Mononuclear cell (primary cell): ENCODE data around the gene SKIL. TPM values are rescaled to one million over a fixed set of nuclear protein-coding genes. Genes with fewer than 3 reads are reported as not detected.

Experiments used
- H3K27me3 ChIP-seq: 2 replicates; pipeline ENCODE4 v1.6.0; 2011; ENCODE audit warnings: low read length, control low read depth; ENCODE audit not compliant: insufficient read depth
- H3K4me1 ChIP-seq: 2 replicates; pipeline ENCODE4 v1.5.1; 2011; ENCODE audit warnings: mild to moderate bottlenecking, low read length, control low read depth; ENCODE audit not compliant: insufficient read depth
- H3K4me3 ChIP-seq: 2 replicates; pipeline ENCODE4 v1.5.1; 2011; ENCODE audit warnings: mild to moderate bottlenecking, low read length, moderate library complexity
- H3K9me3 ChIP-seq: 2 replicates; pipeline ENCODE4 v1.5.1; 2011; ENCODE audit warnings: low read depth, mild to moderate bottlenecking, control low read depth, low read length
- total RNA-seq: library from RNA; depleted of rRNA; stranded (reverse); fragments of >200 nt; gene quantifications from one replicate; pipeline ENCODE4 v1.2.3, GENCODE V29; 2012

Gene SKIL
- total RNA-seq, 1 donor = 107 TPM

GRCh38 chr3:170432416-170432815 is 74.9 kb downstream of the SKIL start:
- Histone ChIP-seq H3K9me3 (no peaks in the 10 kb centered on the region), H3K27me3 (peaks cover 6% of the 10 kb centered on the region), H3K4me3 (no peak overlapping the region), H3K4me1 (no peaks in the 10 kb centered on the region)

GRCh38 chr3:170436697-170437096 is 79.2 kb downstream of the SKIL start:
- Histone ChIP-seq H3K9me3 (no peaks in the 10 kb centered on the region), H3K27me3 (peaks cover 3% of the 10 kb centered on the region), H3K4me1 (no peaks in the 10 kb centered on the region), H3K4me3 (no peak overlapping the region)

GRCh38 chr3:170437176-170437575 is 79.7 kb downstream of the SKIL start:
- Histone ChIP-seq H3K9me3 (no peaks in the 10 kb centered on the region), H3K4me3 (no peak overlapping the region), H3K4me1 (no peaks in the 10 kb centered on the region), H3K27me3 (peaks cover 3% of the 10 kb centered on the region)

GRCh38 chr3:170437696-170438407 is 80.3 kb downstream of the SKIL start:
- H3K9me3 ChIP-seq = no peaks in the 10 kb centered on the region
- peaks cover 3% of the 10 kb centered on the region for H3K27me3 ChIP-seq
- no peak overlapping the region for H3K4me3 ChIP-seq
- H3K4me1 ChIP-seq = no peaks in the 10 kb centered on the region

- H3K4me3 ChIP-seq = no peak overlapping the region
- peaks cover 3% of the 10 kb centered on the region for H3K27me3 ChIP-seq
- no peaks in the 10 kb centered on the region for H3K9me3 ChIP-seq
- H3K4me1 ChIP-seq = no peaks in the 10 kb centered on the region
These were observed 81.3 kb downstream of the SKIL start for GRCh38 chr3:170438836-170439235.

DNA sequence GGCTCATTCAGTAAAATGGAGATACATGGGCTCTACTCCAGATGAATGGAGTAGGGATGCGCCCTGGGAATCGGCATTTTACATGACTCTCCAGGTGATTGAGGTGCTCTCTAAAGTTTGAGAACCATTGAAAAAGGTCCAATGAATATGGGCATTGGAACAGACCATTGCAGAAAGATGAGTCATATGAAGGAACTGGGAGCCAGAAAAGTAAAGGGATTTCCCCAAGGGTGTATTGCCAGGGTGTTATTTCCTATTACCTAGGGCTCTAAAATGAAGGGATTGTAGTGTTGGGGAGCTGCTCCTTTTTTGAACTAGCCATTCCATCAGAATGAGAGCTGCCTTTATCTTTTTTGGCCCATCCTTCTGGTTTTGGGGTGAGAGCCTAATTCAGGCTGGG is 82.8 kb downstream of the SKIL start:
- Histone ChIP-seq H3K4me3 (no peak overlapping the region), H3K27me3 (no peaks in the 10 kb centered on the region), H3K9me3 (no peaks in the 10 kb centered on the region), H3K4me1 (no peaks in the 10 kb centered on the region)

DNA sequence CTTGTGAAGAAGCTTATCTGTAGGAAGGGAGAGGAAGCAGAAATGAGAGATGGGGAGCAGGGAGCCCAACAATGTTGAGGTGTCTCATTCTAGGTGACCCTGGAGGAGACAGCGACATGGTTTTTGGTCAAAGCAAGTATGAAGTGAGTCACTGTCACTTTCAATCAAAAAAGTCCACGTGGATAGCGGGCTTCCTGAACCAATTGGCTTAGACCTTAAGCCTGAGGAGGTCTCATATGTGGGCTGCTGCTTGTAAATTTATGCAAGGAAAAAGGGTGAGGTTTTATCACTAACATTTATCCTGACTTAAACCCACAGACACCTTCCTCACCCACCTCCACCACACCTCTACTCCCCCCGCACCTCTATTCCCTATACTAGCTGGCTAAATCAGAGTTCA is 83.9 kb downstream of the SKIL start:
- H3K9me3 ChIP-seq = no peaks in the 10 kb centered on the region
- no peaks in the 10 kb centered on the region for H3K27me3 ChIP-seq
- no peak overlapping the region for H3K4me3 ChIP-seq
- H3K4me1 ChIP-seq = no peaks in the 10 kb centered on the region

DNA sequence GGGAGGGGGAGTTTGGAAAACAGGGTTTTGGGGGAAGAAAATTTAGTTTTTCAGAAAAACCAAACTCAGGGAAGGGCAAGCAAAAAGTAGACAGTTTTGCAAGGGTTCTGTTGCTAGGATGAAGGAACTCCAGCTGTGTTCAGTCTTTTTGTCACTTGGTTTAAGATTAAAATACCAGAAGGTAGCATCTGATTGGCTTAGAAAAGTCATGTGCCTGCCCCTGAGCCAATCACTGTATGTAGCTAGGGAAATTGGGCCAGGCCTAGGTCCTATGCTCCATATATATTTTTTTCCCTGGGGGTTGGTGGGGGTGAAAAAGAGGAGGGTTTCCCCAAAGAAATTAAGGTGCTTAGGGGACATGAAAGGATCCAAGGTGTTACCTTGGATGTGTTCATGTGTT is 85.4 kb downstream of the SKIL start:
- Histone ChIP-seq H3K4me1 (no peaks in the 10 kb centered on the region), H3K4me3 (no peak overlapping the region), H3K9me3 (no peaks in the 10 kb centered on the region), H3K27me3 (no peaks in the 10 kb centered on the region)

DNA sequence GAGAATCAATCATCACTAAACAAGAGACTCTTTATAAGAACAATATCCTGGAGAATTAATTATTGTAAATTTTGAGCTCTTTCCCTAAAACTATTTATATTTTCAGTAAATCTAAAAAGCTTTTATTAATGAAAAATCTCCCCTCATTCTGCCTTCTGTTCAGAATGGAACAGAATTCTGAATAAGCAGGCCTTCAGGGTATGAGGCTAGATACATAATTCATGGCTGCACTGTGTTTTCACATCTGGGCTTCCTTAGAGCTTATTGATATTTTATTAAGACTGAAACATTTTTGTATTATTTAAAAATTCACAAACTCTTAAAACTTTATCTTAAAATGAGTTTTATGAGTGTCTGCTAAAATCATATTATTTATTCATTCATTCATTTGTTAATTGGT is 85.9 kb downstream of the SKIL start:
- H3K4me3 ChIP-seq = no peak overlapping the region
- H3K4me1 ChIP-seq = no peaks in the 10 kb centered on the region
- no peaks in the 10 kb centered on the region for H3K27me3 ChIP-seq
- no peaks in the 10 kb centered on the region for H3K9me3 ChIP-seq

Other genes with a start within 250 kb of the SKIL start
- 152 TPM for gene PHC3, start 176.0 kb upstream of the SKIL start, total RNA-seq
- 20.0 TPM for gene PRKCI, start 135.3 kb upstream of the SKIL start, total RNA-seq
- gene CLDN11, start 61.2 kb downstream of the SKIL start, total RNA-seq = 0.21 TPM
- under 0.01 TPM for gene SLC7A14, start 228.4 kb downstream of the SKIL start, total RNA-seq